Measurements from ENCODE around the gene RUNX3. TPM values are rescaled to one million over a fixed set of nuclear protein-coding genes. Genes with fewer than 3 reads are reported as not detected.

RUNX3 gene
- total and polyA plus RNA-seq, 2 donors (not counting 3 experiments of a cell fraction or from before 2014, with no cell fraction given): not detected

- FAIRE-seq: no peak
- no peak overlapping the region for H2AFZ ChIP-seq (ENCODE audit: low read depth, low read length)
- dilution Hi-C loops (cut with MboI; ENCODE audit: extremely low pct_ligation_motif_present, low sequenced_read_pairs): no loop called here
These were observed 6.5 kb downstream of the RUNX3 start for GRCh38 chr1:24923485-24924113.

DNA sequence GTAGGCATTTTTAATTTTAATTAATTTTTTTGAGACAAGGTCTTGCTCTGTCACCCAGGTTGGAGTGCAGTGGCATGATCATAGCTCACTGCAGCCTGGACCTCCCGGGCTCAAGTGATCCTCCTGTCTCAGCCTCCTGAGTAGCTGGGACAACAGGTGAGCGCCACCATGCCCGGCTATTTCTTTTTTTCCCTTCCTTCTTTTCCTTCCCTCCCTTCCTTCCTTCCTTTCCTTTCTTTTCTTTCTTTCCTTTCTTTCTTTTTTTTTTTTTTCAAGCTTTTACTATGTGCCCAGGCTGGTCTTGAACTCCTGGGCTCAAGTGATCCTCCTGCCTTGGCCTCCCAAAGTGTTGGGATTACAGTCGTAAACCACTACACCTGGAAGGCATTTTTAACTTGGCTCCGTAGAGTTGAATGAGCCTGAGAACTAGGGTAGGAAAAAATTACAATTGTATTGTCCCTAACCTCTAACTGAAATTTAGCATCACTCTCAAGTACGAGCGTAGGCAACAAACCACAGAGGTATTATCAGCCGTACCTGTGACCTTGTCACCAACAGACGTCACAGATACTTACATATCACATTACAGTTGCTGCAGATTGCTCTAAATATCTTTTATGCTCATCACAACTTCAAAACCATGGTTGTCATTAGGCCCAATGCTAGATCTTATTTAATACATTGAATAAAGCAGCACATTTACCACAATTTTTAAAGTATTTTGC lies 8.0 kb downstream of the RUNX3 start:
- FAIRE-seq (no peak), DNase-seq (ENCODE audit: low read depth, low spot score) (no peak)
- Histone ChIP-seq H3K9me3 (replicated peaks; ENCODE audit: control insufficient read depth, insufficient read depth, low read length) (no peaks in the 10 kb centered on the region), H3K4me1 (ENCODE audit: control insufficient read depth, extremely low read depth, insufficient read depth, low read length) (no peaks in the 10 kb centered on the region), H3K9me1 (replicated peaks; ENCODE audit: control insufficient read depth, extremely low read depth, insufficient read depth, low read length) (no peaks in the 10 kb centered on the region), H3K27me3 (ENCODE audit: control insufficient read depth in 2 of 2, insufficient read depth in 2 of 2, low read length in 2 of 2) (peaks cover 26 to 29% of the 10 kb centered on the region in 2 experiments), H3K27ac (ENCODE audit: insufficient read depth, low read depth, low read length) (no peak overlapping the region), H3K9ac (replicated peaks; ENCODE audit: extremely low read depth, insufficient read depth, low read length) (no peak overlapping the region), H3K4me2 (ENCODE audit: insufficient read depth, low read length) (no peak overlapping the region), H3K36me3 (ENCODE audit: control insufficient read depth in 2 of 2, extremely low read depth in 1 of 2, insufficient read depth in 2 of 2, low read length in 2 of 2) (no peaks in the 10 kb centered on the region), H4K20me1 (replicated peaks; ENCODE audit: control insufficient read depth, extremely low read depth, insufficient read depth, low read length) (no peaks in the 10 kb centered on the region), H3K4me3 (replicated peaks in 1 of 3; ENCODE audit: insufficient read depth in 1 of 3, low read depth in 1 of 3, low read length in 3 of 3) (no peak overlapping the region), H2AFZ (ENCODE audit: low read depth, low read length) (no peak overlapping the region), H3K79me2 (ENCODE audit: control insufficient read depth, insufficient read depth, low read length) (no peaks in the 10 kb centered on the region)
- dilution Hi-C loops (cut with MboI; ENCODE audit: extremely low pct_ligation_motif_present, low sequenced_read_pairs): no loop called here
- no TSS peak for BruUV-seq (replicated peaks)
- TF ChIP-seq CTCF (IDR thresholded peaks at IDR 0.05; ENCODE audit: extremely low read depth in 1 of 2, insufficient read depth in 1 of 2, low read depth in 1 of 2, low read length in 2 of 2): no peak
- no peak for TF ChIP-seq JUN (IDR thresholded peaks at IDR 0.05; ENCODE audit: borderline replicate concordance, insufficient read depth, insufficient read length, low read depth)
- TF ChIP-seq POLR2A (IDR thresholded peaks at IDR 0.05; ENCODE audit: low read depth, low read length): no peak
- no peak for TF ChIP-seq GATA2 (IDR thresholded peaks at IDR 0.05; ENCODE audit: insufficient read depth, insufficient read length, low read depth, low read length)
- TF ChIP-seq, protein P1, sequence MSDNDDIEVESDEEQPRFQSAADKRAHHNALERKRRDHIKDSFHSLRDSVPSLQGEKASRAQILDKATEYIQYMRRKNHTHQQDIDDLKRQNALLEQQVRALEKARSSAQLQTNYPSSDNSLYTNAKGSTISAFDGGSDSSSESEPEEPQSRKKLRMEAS (IDR thresholded peaks at IDR 0.05; ENCODE audit: insufficient read depth, insufficient read length): no peak
- TF ChIP-seq EZH2 (IDR thresholded peaks at IDR 0.05; ENCODE audit: borderline replicate concordance, low read depth, low read length, severe bottlenecking): no peak
- no peak for TF ChIP-seq POLR2AphosphoS5 (IDR thresholded peaks at IDR 0.05; ENCODE audit: insufficient read depth, low read depth, low read length)
- TF ChIP-seq FOS (IDR thresholded peaks at IDR 0.05; ENCODE audit: borderline replicate concordance, insufficient read depth, low read length): no peak
- no peak for TF ChIP-seq MYC (IDR thresholded peaks at IDR 0.05; ENCODE audit: low read depth, low read length)
- intact Hi-C loops (cut with micrococcal nuclease): no loop called here
- POLR2A ChIA-PET: no interaction called here
- CTCF ChIA-PET: interaction anchor here (1.0 to 1.1 kb wide), 2 partner anchors 9 to 13 kb away, joined by 3 to 5 read pairs; no protein-coding TSS in a partner anchor

More at GRCh38 chr1:24923485-24924113, 6.5 kb downstream of the RUNX3 start:
- H3K4me3 ChIP-seq (replicated peaks in 1 of 3; ENCODE audit: insufficient read depth in 1 of 3, low read depth in 1 of 3, low read length in 3 of 3): no peak overlapping the region
- ChIA-PET POLR2A (interaction anchor here (0.5 kb wide), 1 partner anchor 312 kb away, joined by 3 read pairs; no protein-coding TSS in a partner anchor), CTCF (no interaction called here)
- H3K4me1 ChIP-seq (ENCODE audit: control insufficient read depth, extremely low read depth, insufficient read depth, low read length): no peaks in the 10 kb centered on the region
- no peak for TF ChIP-seq EZH2 (IDR thresholded peaks at IDR 0.05; ENCODE audit: borderline replicate concordance, low read depth, low read length, severe bottlenecking)
- TF ChIP-seq POLR2AphosphoS5 (IDR thresholded peaks at IDR 0.05; ENCODE audit: insufficient read depth, low read depth, low read length): no peak
- H3K27me3 ChIP-seq (ENCODE audit: control insufficient read depth in 2 of 2, insufficient read depth in 2 of 2, low read length in 2 of 2): peaks cover 40 to 44% of the 10 kb centered on the region in 2 experiments
- H3K27ac ChIP-seq (ENCODE audit: insufficient read depth, low read depth, low read length): no peak overlapping the region
- H3K79me2 ChIP-seq (ENCODE audit: control insufficient read depth, insufficient read depth, low read length): no peaks in the 10 kb centered on the region
- H3K9me3 ChIP-seq (replicated peaks; ENCODE audit: control insufficient read depth, insufficient read depth, low read length): no peaks in the 10 kb centered on the region
- H3K36me3 ChIP-seq (ENCODE audit: control insufficient read depth in 2 of 2, extremely low read depth in 1 of 2, insufficient read depth in 2 of 2, low read length in 2 of 2): no peaks in the 10 kb centered on the region
- H3K9ac ChIP-seq (replicated peaks; ENCODE audit: extremely low read depth, insufficient read depth, low read length): no peak overlapping the region
- BruUV-seq (replicated peaks): no TSS peak
- H4K20me1 ChIP-seq (replicated peaks; ENCODE audit: control insufficient read depth, extremely low read depth, insufficient read depth, low read length): no peaks in the 10 kb centered on the region
- intact Hi-C loops (cut with micrococcal nuclease): no loop called here
- no peak overlapping the region for H3K4me2 ChIP-seq (ENCODE audit: insufficient read depth, low read length)
- no peaks in the 10 kb centered on the region for H3K9me1 ChIP-seq (replicated peaks; ENCODE audit: control insufficient read depth, extremely low read depth, insufficient read depth, low read length)
- DNase-seq (ENCODE audit: low read depth, low spot score): no peak
